ENCODE data around the gene P4HB.

DNA sequence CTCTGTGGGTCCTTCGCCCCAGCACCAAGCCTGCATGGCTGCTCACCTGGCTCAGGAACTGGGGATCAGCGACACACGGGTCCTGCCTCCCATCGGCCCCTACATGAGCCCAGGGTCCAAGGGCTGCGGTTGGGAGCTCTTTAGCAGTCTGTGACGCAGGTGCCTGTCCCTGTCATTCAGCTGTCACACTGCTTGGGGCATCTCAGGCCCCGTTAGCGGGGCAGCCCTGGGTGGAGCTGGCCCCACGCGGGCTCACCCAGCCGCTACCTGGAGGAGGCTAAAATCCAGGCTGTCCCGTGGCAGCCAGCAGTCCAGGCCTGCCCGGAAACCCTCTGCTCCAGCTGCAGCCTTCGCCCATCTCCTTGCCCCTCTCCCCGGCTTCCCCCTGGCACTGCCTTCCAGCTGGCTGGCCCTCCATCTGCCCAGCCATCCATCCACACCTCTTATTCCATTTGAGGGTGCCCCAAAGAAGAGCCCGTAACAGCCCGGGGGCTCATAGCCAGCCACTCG, 53.1 kb downstream of the P4HB start:
- TF ChIP-seq ZEB2 (tag by site-specific recombination; IDR thresholded peaks at IDR 0.05) (no peak), ZNF274 (IDR thresholded peaks at IDR 0.05; ENCODE audit: low read length) (no peak), ZNF274 (tag by site-specific recombination; IDR thresholded peaks at IDR 0.05; ENCODE audit: borderline replicate concordance) (no peak)
- TF ChIP-seq, protein P1, sequence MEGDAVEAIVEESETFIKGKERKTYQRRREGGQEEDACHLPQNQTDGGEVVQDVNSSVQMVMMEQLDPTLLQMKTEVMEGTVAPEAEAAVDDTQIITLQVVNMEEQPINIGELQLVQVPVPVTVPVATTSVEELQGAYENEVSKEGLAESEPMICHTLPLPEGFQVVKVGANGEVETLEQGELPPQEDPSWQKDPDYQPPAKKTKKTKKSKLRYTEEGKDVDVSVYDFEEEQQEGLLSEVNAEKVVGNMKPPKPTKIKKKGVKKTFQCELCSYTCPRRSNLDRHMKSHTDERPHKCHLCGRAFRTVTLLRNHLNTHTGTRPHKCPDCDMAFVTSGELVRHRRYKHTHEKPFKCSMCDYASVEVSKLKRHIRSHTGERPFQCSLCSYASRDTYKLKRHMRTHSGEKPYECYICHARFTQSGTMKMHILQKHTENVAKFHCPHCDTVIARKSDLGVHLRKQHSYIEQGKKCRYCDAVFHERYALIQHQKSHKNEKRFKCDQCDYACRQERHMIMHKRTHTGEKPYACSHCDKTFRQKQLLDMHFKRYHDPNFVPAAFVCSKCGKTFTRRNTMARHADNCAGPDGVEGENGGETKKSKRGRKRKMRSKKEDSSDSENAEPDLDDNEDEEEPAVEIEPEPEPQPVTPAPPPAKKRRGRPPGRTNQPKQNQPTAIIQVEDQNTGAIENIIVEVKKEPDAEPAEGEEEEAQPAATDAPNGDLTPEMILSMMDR (tag by site-specific recombination; IDR thresholded peaks at IDR 0.05) = no peak

Measured in HEK293 (cell line).